IMR-90 (cell line): ENCODE data around the gene PALM. TPM values are rescaled to one million over a fixed set of nuclear protein-coding genes. Genes with fewer than 3 reads are reported as not detected.

Experiments used
- ATAC-seq: fragments of 200-7000 bp; cut with Tn5 transposase; 2 replicates; pipeline ENCODE4 v1.9.1; 2020; ENCODE audit warnings: low read depth, mild to moderate bottlenecking, moderate library complexity
- BruUV-seq: library from RNA; stranded (reverse); fragments of 400-500 nt; replicated peaks from 2 replicates; lab custom pipeline; 2021; lab: Mats Ljungman, UMichigan
- CTCF ChIA-PET: fragments of 300-600 bp; formaldehyde crosslinking; extraction: SDS; loops from one replicate; lab custom pipeline; 2021; ENCODE audit warnings: antibody characterized with exemption; lab: Yijun Ruan, JAX
- POLR2A ChIA-PET: fragments of 300-600 bp; sonication (Branson Sonifier 250); formaldehyde crosslinking; loops from one replicate; lab custom pipeline; 2022; ENCODE audit warnings: antibody characterized with exemption; ENCODE audit not compliant: unreplicated experiment; lab: Charles Lee
- DNase-seq: peaks from one replicate; pipeline ENCODE4 v3.0.0; 2013
- H2AFZ ChIP-seq: replicated peaks from 2 replicates; pipeline ENCODE3; 2013; ENCODE audit warnings: low read length, mild to moderate bottlenecking; ENCODE audit not compliant: poor library complexity
- H2AK5ac ChIP-seq: 2 replicates; pipeline ENCODE4 v1.6.1; 2013; ENCODE audit warnings: low read depth, low read length, inconsistent platforms
- H2AK9ac ChIP-seq: replicated peaks from 2 replicates; pipeline ENCODE3; 2013; ENCODE audit warnings: mild to moderate bottlenecking, low read depth, low read length, moderate library complexity; ENCODE audit not compliant: poor library complexity
- H2BK120ac ChIP-seq: 2 replicates; pipeline ENCODE4 v1.6.1; 2013; ENCODE audit warnings: low read depth, low read length, inconsistent platforms
- H2BK15ac ChIP-seq: 3 replicates; pipeline ENCODE4 v1.6.1; 2013; ENCODE audit warnings: low read depth, low read length, inconsistent platforms
- H2BK20ac ChIP-seq: 2 replicates; pipeline ENCODE4 v1.6.1; 2013; ENCODE audit warnings: low read depth, mild to moderate bottlenecking, inconsistent platforms, low read length, moderate library complexity
- H2BK5ac ChIP-seq: 2 replicates; pipeline ENCODE4 v1.6.1; 2013; ENCODE audit warnings: mild to moderate bottlenecking, low read depth, low read length, inconsistent platforms; ENCODE audit not compliant: poor library complexity, severe bottlenecking
- H3K14ac ChIP-seq: replicated peaks from 2 replicates; pipeline ENCODE4 v1.6.1; 2013; ENCODE audit warnings: low read depth, low read length, inconsistent platforms
- H3K18ac ChIP-seq: 2 replicates; pipeline ENCODE4 v1.6.1; 2013; ENCODE audit warnings: low read depth, low read length, control low read depth
- H3K23ac ChIP-seq: 2 replicates; pipeline ENCODE4 v1.6.1; 2013; ENCODE audit warnings: low read depth, low read length, inconsistent platforms
- H3K27ac ChIP-seq: 2 replicates; pipeline ENCODE4 v1.5.1; 2013; ENCODE audit warnings: mild to moderate bottlenecking, control low read depth, low read length; ENCODE audit not compliant: insufficient read depth
- H3K27me3 ChIP-seq: 2 replicates; pipeline ENCODE4 v1.6.1; 2013; ENCODE audit warnings: low read length; ENCODE audit not compliant: control insufficient read depth, insufficient read depth
- H3K36me3 ChIP-seq: 2 replicates; pipeline ENCODE4 v1.6.1; 2013; ENCODE audit warnings: low read length, mixed read lengths; ENCODE audit not compliant: control insufficient read depth, insufficient read depth
- H3K4ac ChIP-seq: 2 replicates; pipeline ENCODE4 v1.6.1; 2013; ENCODE audit warnings: low read depth, low read length, inconsistent platforms
- H3K4me1 ChIP-seq: 2 replicates; pipeline ENCODE4 v1.6.1; 2013; ENCODE audit warnings: low read length, mixed read lengths; ENCODE audit not compliant: control insufficient read depth, insufficient read depth
- H3K4me2 ChIP-seq: 2 replicates; pipeline ENCODE4 v1.6.1; 2013; ENCODE audit warnings: low read depth, mild to moderate bottlenecking, control low read depth, low read length, moderate library complexity
- H3K4me3 ChIP-seq: 2 replicates; pipeline ENCODE4 v1.5.1; 2013; ENCODE audit warnings: low read depth, mild to moderate bottlenecking, control low read depth, low read length, moderate library complexity; ENCODE audit not compliant: insufficient read depth
- H3K56ac ChIP-seq: 2 replicates; pipeline ENCODE4 v1.6.1; 2013; ENCODE audit warnings: low read length, inconsistent platforms; ENCODE audit not compliant: insufficient read depth; ENCODE audit errors: extremely low read depth
- H3K79me1 ChIP-seq, 2 experiments: 2 replicates each; pipeline ENCODE4 v1.6.1; 2013; ENCODE audit warnings: low read length in 2 of 2, inconsistent platforms in 1 of 2, low read depth in 1 of 2
- H3K9ac ChIP-seq: 2 replicates; pipeline ENCODE4 v1.6.1; 2013; ENCODE audit warnings: low read depth, low read length, control low read depth
- H3K9me1 ChIP-seq: 2 replicates; pipeline ENCODE4 v1.6.1; 2013; ENCODE audit warnings: low read length, inconsistent platforms; ENCODE audit not compliant: insufficient read depth
- H3K9me3 ChIP-seq: 2 replicates; pipeline ENCODE4 v1.6.1; 2013; ENCODE audit warnings: low read length; ENCODE audit not compliant: control insufficient read depth, insufficient read depth
- H4K20me1 ChIP-seq: 2 replicates; pipeline ENCODE4 v1.6.1; 2013; ENCODE audit warnings: low read length, inconsistent platforms; ENCODE audit not compliant: insufficient read depth
- H4K5ac ChIP-seq: 2 replicates; pipeline ENCODE4 v1.6.1; 2013; ENCODE audit warnings: mild to moderate bottlenecking, low read depth, low read length, control low read depth
- H4K8ac ChIP-seq, 2 experiments: 2 replicates each; pipeline ENCODE4 v1.6.1; 2013; ENCODE audit warnings: low read depth in 2 of 2, low read length in 2 of 2, control low read depth in 1 of 2, inconsistent platforms in 1 of 2
- H4K91ac ChIP-seq: 2 replicates; pipeline ENCODE4 v1.6.1; 2013; ENCODE audit warnings: low read depth, low read length, inconsistent platforms; ENCODE audit not compliant: insufficient read depth
- BHLHE40 ChIP-seq: fragments of 150-350 bp; IDR thresholded peaks from 2 replicates; pipeline ENCODE4 v1.6.1; 2016; ENCODE audit warnings: mild to moderate bottlenecking, low read depth, low read length
- CEBPB ChIP-seq: IDR thresholded peaks from 2 replicates; pipeline ENCODE4 v1.6.1; 2012; ENCODE audit warnings: low read depth, low read length, improper control_type of control experiment
- CHD1 ChIP-seq: IDR thresholded peaks from 2 replicates; pipeline ENCODE4 v1.6.1; 2012; ENCODE audit warnings: low read depth, low read length, improper control_type of control experiment
- CTCF ChIP-seq: conservative IDR thresholded peaks from 2 replicates; pipeline ENCODE4 v1.5.1; 2012; ENCODE audit warnings: mild to moderate bottlenecking, low read depth, low read length, improper control_type of control experiment
- ELK1 ChIP-seq: fragments of 150-350 bp; IDR thresholded peaks from 2 replicates; pipeline ENCODE4 v1.6.1; 2016; ENCODE audit warnings: low read depth, mild to moderate bottlenecking, low read length, moderate library complexity, borderline replicate concordance
- FOS ChIP-seq: fragments of 150-350 bp; IDR thresholded peaks from 2 replicates; pipeline ENCODE4 v1.6.1; 2016; ENCODE audit warnings: low read depth, low read length
- MAFK ChIP-seq: IDR thresholded peaks from 2 replicates; pipeline ENCODE4 v1.6.1; 2012; ENCODE audit warnings: low read depth, low read length, improper control_type of control experiment
- MAZ ChIP-seq: IDR thresholded peaks from 2 replicates; pipeline ENCODE4 v1.6.1; 2012; ENCODE audit warnings: low read depth, mild to moderate bottlenecking, low read length, improper control_type of control experiment, moderate library complexity, borderline replicate concordance
- MXI1 ChIP-seq: IDR thresholded peaks from 2 replicates; pipeline ENCODE4 v1.6.1; 2012; ENCODE audit warnings: low read depth, mild to moderate bottlenecking, low read length, moderate library complexity, borderline replicate concordance
- NFE2L2 ChIP-seq: fragments of 150-350 bp; IDR thresholded peaks from 2 replicates; pipeline ENCODE4 v1.6.1; 2016; ENCODE audit warnings: low read depth, mild to moderate bottlenecking, low read length
- RFX5 ChIP-seq: IDR thresholded peaks from 2 replicates; pipeline ENCODE4 v1.8.0; 2012; ENCODE audit warnings: low read depth, mild to moderate bottlenecking, low read length, moderate library complexity
- WGBS, 2 experiments: methylation state at CpG; one replicate each; pipeline versions ENCODE4 v1.1.5 to v1.1.7; 2013; ENCODE audit warnings: missing lambda C conversion rate in 2 of 2; ENCODE audit not compliant: insufficient read length in 1 of 2; ENCODE audit errors: extremely low coverage in 2 of 2; 5-methylcytosine and 5-hydroxymethylcytosine counted together
- dilution Hi-C: fragments of 300-500 bp; cut with HindIII; formaldehyde crosslinking; loops from one replicate; pipeline ENCODE4 v1.14.3; 2018; ENCODE audit warnings: low sequenced_read_pairs; ENCODE audit not compliant: unreplicated experiment
- in situ Hi-C: fragments of 300-500 bp; cut with MboI; formaldehyde crosslinking; loops from 3 replicates; pipeline ENCODE4 v1.14.3; 2019; ENCODE audit warnings: low sequenced_read_pairs, inconsistent platforms, mixed read lengths
- intact Hi-C: fragments of 100-400 bp; cut with micrococcal nuclease; formaldehyde crosslinking; loops from 2 replicates; pipeline ENCODE4 v1.10.0; 2022
- polyA plus RNA-seq, 3 experiments: library from polyadenylated mRNA; depleted of rRNA; stranded (reverse); fragments of >200 nt; gene quantifications; 2 replicates each; pipeline ENCODE4 v1.2.3, GENCODE V29; 2012; ENCODE audit warnings: low replicate concordance in 1 of 3
- total RNA-seq: library from RNA; depleted of rRNA; stranded (reverse); fragments of >200 nt; gene quantifications from 2 replicates; pipeline ENCODE4 v1.2.3, GENCODE V29; 2012

PALM gene
- total and polyA plus RNA-seq, 2 of the 4 experiments (the other 2 are of a cell fraction): 2.2 to 7.4 TPM

GRCh38 chr19:750640-751423, 42.1 kb downstream of the PALM start, which contains the start of gene MISP:
MISP (plus strand) TSS chr19:751112; CDS start chr19:756947, 5,835 bp downstream.
- peak within 1 kb of the TSS; percentile 67; the same call in 1 of the 3 replicates for H2BK15ac ChIP-seq
- DNase-seq: no peak
- peak within 1 kb of the TSS; percentile 18 for H2AK9ac ChIP-seq
- H3K9ac ChIP-seq: peak within 1 kb of the TSS; percentile 35
- H3K4me3 ChIP-seq: no peak within 1 kb of the TSS
- peak within 1 kb of the TSS; percentile 2 to 81 for H4K8ac ChIP-seq
- peak within 1 kb of the TSS; percentile 75 for H3K4ac ChIP-seq
- ChIA-PET CTCF (no interaction called here), POLR2A (no interaction called here)
- H3K4me2 ChIP-seq: 0 out of 2 replicates have a peak within 1 kb of the TSS, but pooled peaks have one; percentile 9
- WGBS, 2 experiments: 85% methylated on average over 13 of the region's 31 CpGs; no CpG with 5 or more reads in 1 of the 2 experiments
- peak within 1 kb of the TSS; percentile 73 for H2BK5ac ChIP-seq
- peak within 1 kb of the TSS; percentile 78 for H3K14ac ChIP-seq
- peak within 1 kb of the TSS; percentile 65 for H4K91ac ChIP-seq
- peaks cover 7% of the 10 kb centered on the region; the same call in 1 of the 2 replicates for H3K9me1 ChIP-seq
- peaks cover 15% of the 10 kb centered on the region for H3K4me1 ChIP-seq
- intact Hi-C loops (no loop called here), in situ Hi-C loops (no loop called here), dilution Hi-C loops (no loop called here)
- peaks cover 16% of the 10 kb centered on the region for H3K9me3 ChIP-seq
- peak within 1 kb of the TSS; percentile 58; the same call in 1 of the 2 replicates for H2BK20ac ChIP-seq
- H3K27ac ChIP-seq: peak within 1 kb of the TSS; percentile 60
- no peak within 1 kb of the TSS for H3K56ac ChIP-seq
- H2BK120ac ChIP-seq: peak within 1 kb of the TSS; percentile 84
- BruUV-seq: no TSS peak
- H4K5ac ChIP-seq: peak within 1 kb of the TSS; percentile 41
- H2AFZ ChIP-seq: peak within 1 kb of the TSS; percentile 94
- H3K27me3 ChIP-seq: no peaks in the 10 kb centered on the region
- H3K18ac ChIP-seq: peak within 1 kb of the TSS; percentile 33
- H3K36me3 ChIP-seq: peaks cover 6% of the 10 kb centered on the region; the same call in 1 of the 2 replicates
- no peak within 1 kb of the TSS for H3K23ac ChIP-seq
- peak within 1 kb of the TSS; percentile 91 for H2AK5ac ChIP-seq
- H3K79me1 ChIP-seq: no peaks in the 10 kb centered on the region
- H4K20me1 ChIP-seq: 0 out of 2 replicates have a peak, but pooled peaks cover 3% of the 10 kb centered on the region
- ATAC-seq: peak; percentile 13
- TF ChIP-seq RFX5 (no peak), CHD1 (no peak), BHLHE40 (no peak), CEBPB (no peak), NFE2L2 (no peak), MXI1 (no peak), MAFK (no peak), MAZ (no peak), FOS (no peak), CTCF (no peak), ELK1 (no peak)
